Activated CD4-positive, alpha-beta T cell treated with anti-CD3 and anti-CD28 coated beads for 36 hours (primary cell): ENCODE data around the gene ITIH2. TPM values are rescaled to one million over a fixed set of nuclear protein-coding genes. Genes with fewer than 3 reads are reported as not detected.
"Not testable (repeated sequence)": the region's sequence is repeated elsewhere in the genome, so short reads cannot be mapped to it uniquely, and the experiment has no call there.

Experiments
- ATAC-seq: fragments of 200-7000 bp; cut with Tn5 transposase; one replicate; pipeline ENCODE4 v1.10.0; 2021; ENCODE audit warnings: mild to moderate bottlenecking, moderate library complexity
- CTCF ChIA-PET: fragments of 350-600 bp; sonication (Branson Sonifier 250); formaldehyde crosslinking; loops from one replicate; lab custom pipeline; 2021; ENCODE audit warnings: antibody characterized with exemption; lab: Charles Lee
- POLR2A ChIA-PET: fragments of 350-600 bp; sonication (Branson Sonifier 250); formaldehyde crosslinking; loops from one replicate; lab custom pipeline; 2021; ENCODE audit warnings: antibody characterized with exemption, inconsistent platforms; lab: Charles Lee
- DNase-seq: peaks from one replicate; pipeline ENCODE4 v3.0.0-alpha.2; 2020
- H3K27ac Mint-ChIP-seq: one replicate; pipeline ENCODE4 v1.8.0; 2021; ENCODE audit warnings: mixed read lengths
- H3K27me3 Mint-ChIP-seq: one replicate; pipeline ENCODE4 v1.8.0; 2021; ENCODE audit warnings: mixed read lengths
- H3K36me3 Mint-ChIP-seq: one replicate; pipeline ENCODE4 v1.8.0; 2021; ENCODE audit warnings: low read depth, mixed read lengths
- H3K4me1 Mint-ChIP-seq: one replicate; pipeline ENCODE4 v1.8.0; 2021; ENCODE audit warnings: mixed read lengths
- H3K4me3 Mint-ChIP-seq: one replicate; pipeline ENCODE4 v1.8.0; 2021; ENCODE audit warnings: mild to moderate bottlenecking, moderate library complexity, mixed read lengths
- H3K9me3 Mint-ChIP-seq: one replicate; pipeline ENCODE4 v1.8.0; 2021; ENCODE audit warnings: low read depth, mixed read lengths
- intact Hi-C, 2 experiments: fragments of 100-400 bp; cut with DNase I in 1 of 2; cut with micrococcal nuclease in 1 of 2; formaldehyde crosslinking; loops; one replicate each; pipeline versions ENCODE4 v1.14.2 to v1.15.1; 2022 to 2024; cut with DNase I, micrococcal nuclease
- total RNA-seq, 2 experiments: library from RNA; stranded (reverse); gene quantifications; one replicate each; pipeline ENCODE4 v1.2.3, GENCODE V29; 2021

The ITIH2 gene
- total RNA-seq, 2 experiments from 2014 or later, result not detected

DNA sequence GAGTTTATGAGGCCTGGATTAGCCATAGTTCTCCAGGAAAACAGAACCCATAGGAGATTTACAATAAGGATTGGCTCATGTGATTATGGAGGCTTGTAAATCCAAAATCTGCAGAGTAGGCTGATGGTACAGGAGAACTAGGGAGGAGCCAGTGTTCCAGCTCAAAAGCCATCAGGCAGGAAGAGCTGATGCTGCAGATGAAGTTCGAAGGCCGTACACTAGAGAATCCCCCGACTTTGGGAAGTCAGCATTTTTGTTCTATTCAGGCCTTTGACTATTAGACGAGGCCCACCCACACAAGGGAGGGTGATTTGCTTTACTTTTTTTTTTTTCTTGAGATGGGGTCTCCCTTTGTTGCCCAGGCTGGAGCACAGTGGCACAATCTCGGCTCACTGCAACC lies 47.1 kb downstream of the ITIH2 start:
- Mint-ChIP-seq H3K4me1 (no peaks in the 10 kb centered on the region), H3K4me3 (no peak overlapping the region), H3K27ac (no peak overlapping the region), H3K9me3 (no peaks in the 10 kb centered on the region), H3K27me3 (no peaks in the 10 kb centered on the region), H3K36me3 (peaks cover 24% of the 10 kb centered on the region)
- ChIA-PET CTCF (no interaction called here), POLR2A (interaction anchor here (0.7 kb wide), 1 partner anchor 459 kb away, joined by 4 read pairs; no protein-coding TSS in a partner anchor)
- intact Hi-C loops, result loop anchor here (10.0 kb wide), 2 partner anchors 225 to 1455 kb away; no protein-coding TSS in a partner anchor
- no peak for ATAC-seq
- no peak for DNase-seq

- no peaks in the 10 kb centered on the region for H3K4me1 Mint-ChIP-seq
- DNase-seq (no peak), ATAC-seq (no peak)
- intact Hi-C loops, result loop anchor here (10.0 kb wide), 2 partner anchors 227 to 1453 kb away; no protein-coding TSS in a partner anchor
- no peaks in the 10 kb centered on the region for H3K27me3 Mint-ChIP-seq
- H3K36me3 Mint-ChIP-seq, result peaks cover 27% of the 10 kb centered on the region
- peak overlapping the region; percentile 60 for H3K27ac Mint-ChIP-seq
- POLR2A ChIA-PET, result no interaction called here
- no peaks in the 10 kb centered on the region for H3K9me3 Mint-ChIP-seq
- CTCF ChIA-PET, result no interaction called here
- no peak overlapping the region for H3K4me3 Mint-ChIP-seq
These were observed 49.1 kb downstream of the ITIH2 start for GRCh38 chr10:7752251-7752650.

GRCh38 chr10:7755103-7755502 lies 52.0 kb downstream of the ITIH2 start:
- Mint-ChIP-seq H3K9me3 (no peaks in the 10 kb centered on the region), H3K4me3 (no peak overlapping the region), H3K27me3 (no peaks in the 10 kb centered on the region), H3K4me1 (no peaks in the 10 kb centered on the region), H3K36me3 (peaks cover 38% of the 10 kb centered on the region), H3K27ac (no peak overlapping the region)
- CTCF ChIA-PET, result interaction anchor here (1.4 kb wide), 1 partner anchor 16 kb away, joined by 3 read pairs; no protein-coding TSS in a partner anchor
- intact Hi-C loops, result loop anchor here (10.0 kb wide), 2 partner anchors 230 to 1450 kb away; no protein-coding TSS in a partner anchor
- DNase-seq (no peak), ATAC-seq (no peak)
- POLR2A ChIA-PET, result no interaction called here

GRCh38 chr10:7756360-7756992 lies 53.4 kb downstream of the ITIH2 start:
- Mint-ChIP-seq H3K4me1 (no peaks in the 10 kb centered on the region), H3K27me3 (no peaks in the 10 kb centered on the region), H3K9me3 (no peaks in the 10 kb centered on the region), H3K36me3 (peaks cover 46% of the 10 kb centered on the region), H3K27ac (no peak overlapping the region), H3K4me3 (no peak overlapping the region)
- CTCF ChIA-PET, result interaction anchor here (0.6 to 1.0 kb wide), 3 partner anchors 20 to 1824 kb away, joined by 3 to 4 read pairs (median 4); partner anchors contain the start of genes ATP5F1C and KIN
- POLR2A ChIA-PET, result interaction anchor here (0.6 kb wide), 1 partner anchor 309 kb away, joined by 6 read pairs; no protein-coding TSS in a partner anchor
- DNase-seq (peak; percentile 49), ATAC-seq (peak; percentile 53)
- intact Hi-C loops, result loop anchor here (1.0 to 10.0 kb wide), 3 partner anchors 232 to 1549 kb away; no protein-coding TSS in a partner anchor

DNA sequence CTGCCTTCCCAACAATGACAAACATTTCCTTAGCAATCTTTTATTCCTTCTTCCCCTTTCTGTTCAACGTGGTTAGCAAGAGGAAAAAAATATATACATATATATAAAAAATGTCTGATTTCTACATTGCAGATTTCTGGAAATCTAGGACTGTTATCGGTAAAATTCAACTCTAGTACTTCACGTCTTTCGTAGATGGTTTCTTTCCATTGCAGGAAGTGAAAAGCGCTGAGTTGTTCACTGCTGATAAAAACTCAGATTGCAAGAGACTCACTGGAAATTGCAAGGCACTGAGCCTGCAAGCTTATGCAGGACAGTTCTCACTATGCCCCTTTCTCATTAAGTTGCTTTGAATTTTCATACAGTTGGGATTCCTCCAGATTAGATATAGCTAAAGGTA lies 60.8 kb downstream of the ITIH2 start:
- no peaks in the 10 kb centered on the region for H3K27me3 Mint-ChIP-seq
- DNase-seq (no peak), ATAC-seq (no peak)
- peaks cover 39% of the 10 kb centered on the region for H3K36me3 Mint-ChIP-seq
- CTCF ChIA-PET, result no interaction called here
- no peak overlapping the region for H3K4me3 Mint-ChIP-seq
- intact Hi-C loops, result no loop called here
- H3K4me1 Mint-ChIP-seq, result no peaks in the 10 kb centered on the region
- no peak overlapping the region for H3K27ac Mint-ChIP-seq
- POLR2A ChIA-PET, result no interaction called here
- H3K9me3 Mint-ChIP-seq, result no peaks in the 10 kb centered on the region

GRCh38 chr10:7766241-7766640 lies 63.1 kb downstream of the ITIH2 start:
- CTCF ChIA-PET, result no interaction called here
- H3K4me1 Mint-ChIP-seq, result no peaks in the 10 kb centered on the region
- intact Hi-C loops, result no loop called here
- ATAC-seq (no peak), DNase-seq (no peak)
- no peak overlapping the region for H3K4me3 Mint-ChIP-seq
- POLR2A ChIA-PET, result no interaction called here
- no peaks in the 10 kb centered on the region for H3K9me3 Mint-ChIP-seq
- H3K27ac Mint-ChIP-seq, result no peak overlapping the region
- no peaks in the 10 kb centered on the region for H3K27me3 Mint-ChIP-seq
- H3K36me3 Mint-ChIP-seq, result peaks cover 31% of the 10 kb centered on the region

GRCh38 chr10:7767209-7767608 lies 64.1 kb downstream of the ITIH2 start:
- Mint-ChIP-seq H3K27me3 (no peaks in the 10 kb centered on the region), H3K9me3 (no peaks in the 10 kb centered on the region), H3K27ac (no peak overlapping the region), H3K4me3 (no peak overlapping the region), H3K36me3 (peaks cover 31% of the 10 kb centered on the region), H3K4me1 (no peaks in the 10 kb centered on the region)
- ATAC-seq (peak; percentile 30), DNase-seq (no peak)
- intact Hi-C loops, result no loop called here
- ChIA-PET POLR2A (no interaction called here), CTCF (no interaction called here)

DNA sequence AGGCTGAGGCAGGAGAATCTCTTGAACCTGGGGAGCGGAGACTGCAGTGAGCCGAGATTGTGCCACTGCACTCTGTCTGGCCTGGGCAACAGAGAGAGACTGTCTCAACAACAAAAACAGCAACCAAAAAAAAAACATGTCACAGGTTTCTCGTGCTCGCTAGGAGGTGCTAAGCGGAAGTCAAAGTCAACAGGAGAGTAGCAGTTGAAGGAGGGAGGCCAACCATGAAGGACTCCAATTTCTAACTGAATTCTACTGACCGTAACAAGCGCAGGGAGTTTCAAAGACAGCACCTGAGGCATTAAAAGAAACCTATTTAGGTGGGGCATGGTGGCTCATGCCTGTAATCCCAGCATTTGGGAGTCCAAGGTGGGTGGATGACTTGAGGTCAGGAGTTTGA lies 65.3 kb downstream of the ITIH2 start:
- CTCF ChIA-PET, result no interaction called here
- no peak for DNase-seq
- ATAC-seq, result no peak
- no peak overlapping the region for H3K27ac Mint-ChIP-seq
- H3K27me3 Mint-ChIP-seq, result no peaks in the 10 kb centered on the region
- H3K4me1 Mint-ChIP-seq, result no peaks in the 10 kb centered on the region
- intact Hi-C loops, result no loop called here
- H3K36me3 Mint-ChIP-seq, result peaks cover 32% of the 10 kb centered on the region
- POLR2A ChIA-PET, result no interaction called here
- H3K9me3 Mint-ChIP-seq, result no peaks in the 10 kb centered on the region
- no peak overlapping the region for H3K4me3 Mint-ChIP-seq

DNA sequence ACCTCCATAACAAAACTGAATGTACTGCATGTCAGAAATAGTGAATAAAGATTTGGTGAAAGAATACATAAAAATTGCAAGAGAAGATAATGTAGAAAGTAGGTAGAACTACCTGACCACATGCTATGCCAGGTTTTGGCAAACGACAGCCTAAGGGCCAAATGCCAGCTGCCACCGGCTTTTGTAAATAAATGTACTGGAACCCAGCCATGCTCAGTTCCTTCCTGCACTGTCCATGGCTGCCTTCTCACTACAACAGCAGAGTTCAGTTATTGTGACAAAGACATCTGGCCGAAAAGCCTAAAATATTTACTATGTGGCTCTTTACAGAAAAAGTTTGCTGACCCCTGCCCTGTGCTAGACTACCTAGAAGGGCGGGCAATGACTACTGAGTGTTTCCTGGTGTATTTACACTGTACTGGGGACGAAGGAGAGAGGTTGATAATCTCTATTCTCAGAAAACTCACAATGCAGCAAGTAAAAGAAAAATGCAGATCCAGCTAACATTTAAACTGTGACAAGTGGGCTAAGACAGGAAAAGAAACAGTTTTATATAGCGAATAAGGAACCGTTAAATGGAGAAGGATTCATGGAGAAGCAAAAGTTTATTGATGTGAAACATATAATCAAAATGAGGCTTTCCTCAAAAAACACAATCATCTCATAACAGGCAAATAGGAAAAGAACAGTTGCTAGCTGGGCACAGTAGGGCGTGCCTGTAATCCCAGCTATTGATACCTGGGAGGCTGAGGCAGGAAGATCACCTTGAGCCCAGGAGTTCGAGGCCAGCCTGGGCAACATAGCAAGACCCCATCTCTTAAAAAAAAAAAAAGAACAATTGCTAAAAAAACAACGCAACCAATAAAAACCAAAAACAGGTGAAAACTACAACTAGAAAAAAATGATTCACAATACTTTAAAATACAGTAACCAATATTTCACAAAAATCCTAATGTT lies 71.0 kb downstream of the ITIH2 start:
- POLR2A ChIA-PET, result no interaction called here
- Mint-ChIP-seq H3K27ac (no peak overlapping the region), H3K27me3 (no peaks in the 10 kb centered on the region), H3K4me1 (no peaks in the 10 kb centered on the region), H3K4me3 (no peak overlapping the region), H3K9me3 (no peaks in the 10 kb centered on the region), H3K36me3 (peaks cover 32% of the 10 kb centered on the region)
- no peak for DNase-seq
- CTCF ChIA-PET, result no interaction called here
- intact Hi-C loops, result no loop called here
- no peak for ATAC-seq

GRCh38 chr10:7776777-7777176 lies 73.7 kb downstream of the ITIH2 start:
- Mint-ChIP-seq H3K36me3 (peaks cover 41% of the 10 kb centered on the region), H3K9me3 (no peaks in the 10 kb centered on the region), H3K4me3 (no peak overlapping the region), H3K27me3 (no peaks in the 10 kb centered on the region), H3K4me1 (no peaks in the 10 kb centered on the region), H3K27ac (no peak overlapping the region)
- no peak for DNase-seq
- intact Hi-C loops, result no loop called here
- no peak for ATAC-seq
- POLR2A ChIA-PET, result interaction anchor here (0.6 kb wide), 2 partner anchors 86 to 535 kb away, joined by 3 to 5 read pairs; no protein-coding TSS in a partner anchor
- CTCF ChIA-PET, result interaction anchor here (0.6 to 0.7 kb wide), 2 partner anchors 20 to 33 kb away, joined by 3 to 4 read pairs; no protein-coding TSS in a partner anchor

- peaks cover 20% of the 10 kb centered on the region for H3K4me1 Mint-ChIP-seq
- POLR2A ChIA-PET, H3K27ac Mint-ChIP-seq, H3K27me3 Mint-ChIP-seq, intact Hi-C loops, DNase-seq, ATAC-seq, H3K9me3 Mint-ChIP-seq, H3K4me3 Mint-ChIP-seq: not testable (repeated sequence)
- CTCF ChIA-PET, result interaction anchor here (0.6 kb wide), 1 partner anchor 1134 kb away, joined by 3 read pairs; no protein-coding TSS in a partner anchor
- peaks cover 26% of the 10 kb centered on the region for H3K36me3 Mint-ChIP-seq
These were observed 79.1 kb downstream of the ITIH2 start for GRCh38 chr10:7782194-7782593.
